ENCODE results near the gene NDC1.
A peak's percentile ranks its signal among the peaks of the same experiment; 100 is the strongest.
"Not testable (repeated sequence)": the region's sequence is repeated elsewhere in the genome, so short reads cannot be mapped to it uniquely, and the experiment has no call there.

Gene NDC1

DNA sequence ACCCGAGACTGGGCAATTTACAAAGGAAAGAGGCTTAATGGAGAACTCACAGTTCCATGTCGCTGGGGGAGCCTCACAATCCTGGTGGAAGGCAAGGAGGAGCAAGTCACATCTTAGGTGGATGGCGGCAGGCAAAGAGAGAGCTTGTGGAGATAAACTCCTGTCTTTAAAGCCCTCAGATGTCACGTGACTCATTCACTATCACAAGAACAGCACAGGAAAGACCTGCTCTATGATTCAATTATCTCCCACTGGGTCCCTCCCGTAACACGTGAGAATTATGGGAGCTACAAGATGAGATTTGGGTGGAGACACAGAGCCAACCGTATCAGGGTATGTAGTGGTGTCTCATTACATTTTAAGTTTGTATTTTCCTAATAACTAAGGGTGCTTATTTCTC, 77.6 kb downstream of the NDC1 start:
- FAIRE-seq: not testable (repeated sequence)

DNA sequence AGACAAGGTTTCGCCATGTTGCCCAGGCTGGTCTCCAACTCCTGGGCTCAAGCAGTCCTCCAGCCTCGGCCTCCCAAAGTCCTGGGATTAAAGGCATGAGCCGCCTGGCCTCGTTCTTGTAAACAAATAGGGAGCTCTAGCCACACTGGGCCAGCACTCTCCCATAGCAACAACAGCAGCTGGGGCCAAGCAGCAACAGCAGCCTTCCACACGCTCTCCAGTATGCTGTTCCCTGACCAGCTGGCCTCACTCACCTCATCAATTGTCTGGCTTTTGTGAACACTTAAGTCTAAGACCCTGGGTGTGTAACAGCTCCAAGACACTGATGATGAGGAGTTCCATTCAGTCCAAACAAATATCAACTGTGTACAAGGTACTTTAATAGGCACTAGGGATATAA, 82.2 kb downstream of the NDC1 start:
- FAIRE-seq: no peak

DNA sequence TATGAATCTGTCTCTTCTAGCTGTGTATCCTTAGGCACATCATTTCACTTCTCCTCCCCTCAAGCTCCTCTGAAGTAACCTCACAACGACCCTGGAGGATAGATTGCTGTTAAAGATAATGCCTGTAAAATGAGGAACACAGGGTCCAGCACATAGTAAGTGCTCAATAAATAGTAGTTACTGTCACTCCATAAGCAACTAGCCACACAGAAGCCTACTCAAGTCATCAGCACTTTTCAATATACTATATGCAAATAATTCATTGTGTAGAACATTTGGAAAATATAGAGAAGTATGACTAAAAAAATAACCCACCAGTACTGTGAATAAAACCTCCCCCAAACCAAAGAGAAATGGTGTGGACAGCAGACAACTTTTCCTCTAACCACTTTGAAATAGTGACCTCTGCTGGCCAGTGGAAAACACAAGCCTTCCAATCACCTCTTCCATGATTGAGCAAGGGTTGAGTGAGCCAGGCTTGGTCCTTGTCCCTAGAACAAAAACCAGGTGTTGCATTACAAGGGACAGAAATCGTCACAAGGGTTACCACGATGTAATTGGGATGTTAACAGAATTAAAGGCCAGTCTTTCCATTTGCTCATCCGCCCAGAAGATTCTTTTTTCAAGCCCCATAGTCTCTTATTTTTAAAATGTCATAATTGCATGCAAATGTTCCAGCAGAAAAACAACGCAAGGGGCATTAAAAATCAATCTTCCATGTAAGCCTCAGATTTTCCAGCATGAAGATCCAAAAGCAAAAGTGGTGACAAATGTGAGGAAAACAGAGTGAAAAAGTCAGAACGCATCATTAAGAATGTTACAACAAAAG, 83.4 kb downstream of the NDC1 start:
- peak; percentile 60 for FAIRE-seq

DNA sequence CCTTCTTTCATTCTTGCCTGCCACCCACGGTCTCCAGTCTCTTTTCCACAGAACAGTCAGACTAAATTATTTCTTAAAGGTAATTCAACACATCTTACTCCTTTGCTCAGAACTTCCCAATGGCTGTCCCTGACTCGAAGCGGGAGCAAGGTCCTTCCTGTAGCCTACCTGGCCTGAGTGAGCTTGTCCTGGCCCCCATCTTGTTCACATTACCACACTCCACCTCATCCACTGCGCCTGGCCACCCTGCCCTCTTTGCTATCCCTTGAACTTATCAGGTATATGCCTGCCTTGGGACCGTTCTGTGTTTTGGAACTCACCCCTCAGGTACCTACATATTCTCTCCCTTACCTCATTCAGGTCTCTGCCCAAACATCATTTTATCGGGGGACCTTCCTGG, 85.8 kb downstream of the NDC1 start:
- FAIRE-seq: no peak

DNA sequence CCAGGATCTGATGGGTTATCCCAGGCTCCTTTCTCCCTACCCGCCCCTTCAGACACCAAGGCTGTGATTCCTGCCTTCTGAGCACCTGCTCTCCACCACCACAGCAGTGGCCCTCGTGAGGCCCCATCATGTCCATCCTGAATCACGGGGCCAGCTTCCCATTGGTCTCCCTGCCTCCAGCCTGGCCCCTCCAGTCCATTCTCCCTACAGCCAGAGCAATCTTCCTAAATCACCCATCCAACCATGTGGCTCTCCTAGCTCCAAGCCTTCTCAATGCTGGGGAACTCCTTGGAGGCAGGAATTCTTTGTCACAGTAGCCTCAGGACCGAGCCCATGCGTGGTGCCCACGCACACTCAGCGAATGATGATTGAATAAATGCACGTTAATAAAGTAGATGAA, 90.3 kb downstream of the NDC1 start:
- FAIRE-seq: no peak

DNA sequence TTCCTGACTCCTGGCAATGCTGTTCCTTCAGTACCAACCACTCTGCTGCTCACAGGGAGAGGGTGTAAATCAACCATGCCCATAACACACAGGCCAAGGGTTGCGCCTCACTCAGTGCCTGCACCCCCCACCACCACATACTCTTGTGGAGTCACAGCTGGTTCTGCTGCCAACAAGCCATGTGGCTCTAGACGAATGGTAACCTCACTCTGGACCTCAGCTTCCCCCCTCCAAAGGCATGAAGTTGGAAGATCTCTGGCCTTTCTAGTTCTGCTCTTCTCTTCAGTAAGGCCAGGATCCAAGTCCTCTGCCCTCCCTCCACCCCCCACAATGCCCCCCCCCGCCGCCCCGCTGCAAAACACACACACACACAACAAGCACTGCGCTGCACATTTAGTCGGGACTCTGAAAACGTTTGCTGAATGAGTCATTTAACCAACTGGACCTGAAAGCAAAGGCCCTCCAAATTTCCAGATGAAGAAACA, 97.4 kb downstream of the NDC1 start:
- no peak for FAIRE-seq

DNA sequence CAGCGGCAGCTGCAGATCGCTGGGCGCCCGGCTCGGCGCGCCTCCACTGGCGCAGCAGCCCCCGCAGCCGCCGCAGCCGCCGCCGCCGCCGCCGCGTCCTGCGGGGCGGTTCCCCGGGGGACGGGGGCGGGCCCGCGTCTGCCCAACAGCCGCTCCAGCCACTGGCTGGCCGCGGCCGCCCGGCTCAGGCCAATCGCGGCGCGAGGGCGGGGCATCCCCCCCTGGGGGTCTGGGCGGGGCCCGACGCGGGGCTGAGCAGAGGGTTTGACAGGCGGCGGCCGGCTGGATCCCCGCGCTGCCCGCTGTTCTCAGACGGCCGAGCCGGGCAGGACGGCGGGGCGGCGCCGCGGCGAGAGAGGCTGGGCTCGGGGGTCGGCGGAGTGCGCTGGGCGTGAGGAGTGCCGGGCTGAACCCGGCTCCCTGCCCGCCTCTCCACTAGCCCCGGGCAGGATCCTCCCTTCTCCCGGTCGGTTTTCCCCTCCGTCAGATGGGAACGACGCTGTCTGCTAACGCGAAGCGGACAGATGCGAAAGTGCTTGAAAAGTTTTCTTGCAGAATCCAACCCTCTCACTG, 98.9 kb downstream of the NDC1 start, which contains the start of gene GLIS1:
Gene GLIS1, minus strand, starts transcription at position 56 of the 573 bp plus-strand sequence. CDS start 1,100 bp downstream, outside the sequence.
- no peak for FAIRE-seq

DNA sequence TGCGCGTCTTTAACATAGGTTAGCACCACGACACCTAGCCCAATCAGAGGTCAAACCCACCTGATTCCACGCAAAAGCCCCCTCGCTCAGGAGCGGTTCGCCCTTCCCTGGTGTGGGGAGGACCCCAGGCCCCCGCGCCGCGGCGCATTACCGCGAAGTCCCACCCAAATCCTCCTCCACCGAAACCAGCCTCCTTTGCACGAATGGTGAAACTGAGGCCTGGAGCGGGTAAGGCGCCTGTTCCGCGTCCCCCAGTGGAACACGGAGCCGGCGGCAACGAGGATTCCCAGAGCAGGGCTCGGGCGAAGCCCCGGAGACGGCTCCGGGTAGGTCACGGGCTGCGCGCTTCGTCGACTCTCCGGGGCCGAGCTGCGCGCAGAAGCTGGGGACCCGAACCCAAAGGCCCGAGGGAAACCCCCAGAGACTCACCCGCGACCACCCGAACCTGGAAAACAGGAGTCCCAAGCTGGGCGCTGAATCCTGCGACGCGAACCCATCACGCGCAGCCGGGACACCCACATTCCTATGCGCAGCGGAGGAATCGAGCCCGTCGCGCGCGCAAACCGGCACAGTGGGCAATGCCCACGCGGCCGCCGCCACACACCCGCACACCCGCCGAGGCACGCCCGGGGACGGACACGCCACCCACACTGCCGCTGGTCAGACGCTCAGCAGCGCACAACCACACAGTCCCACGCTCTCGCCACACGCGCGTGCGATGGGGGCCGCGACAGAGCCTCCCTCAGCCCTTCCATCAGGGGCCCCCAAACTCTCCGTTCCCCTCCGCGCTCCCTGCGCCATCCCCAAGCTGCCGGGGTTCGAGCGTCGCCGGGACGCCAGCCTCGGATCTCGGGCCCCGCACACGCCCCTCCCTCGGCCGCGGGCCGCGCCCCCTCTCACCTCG, 99.6 kb downstream of the NDC1 start:
- no peak for FAIRE-seq

DNA sequence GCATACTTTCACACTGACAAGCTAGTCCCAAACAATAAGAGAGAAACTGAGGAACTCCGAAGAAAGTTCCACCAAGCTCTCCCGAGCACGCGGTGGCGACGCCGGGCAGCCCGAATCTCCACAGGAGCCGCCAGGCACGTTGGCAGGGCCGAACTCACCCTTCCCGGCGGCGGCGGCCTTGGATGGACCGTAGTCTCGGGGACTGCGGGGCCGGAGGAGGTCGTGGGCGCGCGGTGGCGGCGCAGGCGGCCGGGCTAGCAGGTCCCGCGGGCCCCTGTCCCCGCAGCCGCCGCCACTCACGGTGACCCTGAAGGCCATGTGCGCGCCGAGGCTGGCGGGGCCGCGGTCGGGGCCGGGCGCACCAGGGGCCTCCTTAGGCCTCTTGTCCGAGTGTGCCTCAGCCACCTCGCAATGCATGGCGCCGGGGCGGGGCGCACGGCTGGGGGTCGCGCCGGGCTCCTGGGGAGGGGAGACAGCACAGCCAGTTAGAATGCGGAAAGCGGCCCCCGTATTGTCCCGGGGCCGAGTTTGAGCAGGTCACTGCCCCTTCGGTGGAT, 100.4 kb downstream of the NDC1 start:
- FAIRE-seq: no peak

DNA sequence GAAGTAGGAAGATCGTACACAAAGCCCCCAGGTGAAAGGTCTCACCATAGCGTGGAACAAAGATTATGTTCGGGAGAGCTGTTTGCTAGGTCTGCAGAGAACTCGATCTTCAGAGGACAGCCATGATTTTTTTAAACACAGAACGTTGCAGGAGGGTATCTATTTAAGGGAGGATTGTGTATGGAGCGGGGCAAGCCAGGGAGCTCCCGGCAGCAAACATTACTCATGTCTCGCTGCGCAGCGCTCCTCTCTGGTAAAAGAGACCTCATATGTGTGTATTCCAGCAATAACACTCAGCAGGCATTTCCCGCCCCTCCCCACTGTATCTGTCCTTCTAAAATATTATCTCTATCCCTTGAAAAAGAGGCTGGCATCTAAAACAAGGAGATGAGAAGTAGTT, 101.8 kb downstream of the NDC1 start:
- FAIRE-seq: no peak

DNA sequence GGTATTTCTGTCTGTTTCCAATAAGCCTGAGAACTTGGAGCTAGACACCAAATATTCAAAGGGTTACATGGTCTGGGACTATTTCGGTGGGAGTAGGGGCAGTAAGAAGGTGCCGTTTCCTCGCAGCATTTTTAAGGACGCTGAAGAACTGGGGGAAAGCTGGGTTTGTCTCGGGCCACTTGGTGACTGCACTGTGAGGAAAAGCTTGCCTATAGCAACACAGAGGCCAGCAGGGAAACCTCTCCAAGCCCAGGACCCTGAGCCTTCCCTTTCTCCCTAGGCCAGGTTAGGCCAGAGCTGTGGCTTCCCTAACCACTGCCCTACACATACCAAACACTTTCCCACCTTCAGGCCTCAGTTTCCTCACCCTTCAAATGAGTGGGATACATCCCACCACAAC, 102.4 kb downstream of the NDC1 start:
- no peak for FAIRE-seq

DNA sequence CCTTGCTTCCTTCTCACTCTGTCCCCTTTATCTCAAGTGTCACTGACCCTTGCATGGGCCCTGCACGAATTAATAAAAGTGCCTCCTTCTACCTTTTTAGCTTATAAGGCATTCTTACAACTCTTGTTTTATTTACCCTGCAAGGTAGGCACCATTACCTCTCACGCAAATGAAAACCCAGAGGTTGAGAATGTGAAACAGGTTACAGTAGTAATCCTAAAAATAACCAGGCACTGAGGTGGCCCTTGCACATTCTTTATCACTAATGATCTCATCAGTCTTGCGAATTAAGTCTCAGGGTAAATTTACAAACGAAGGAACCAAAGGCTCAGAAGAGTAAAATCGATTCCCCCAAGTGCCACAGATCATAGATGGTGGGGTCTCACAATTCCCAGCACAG, 102.8 kb downstream of the NDC1 start:
- no peak for FAIRE-seq

DNA sequence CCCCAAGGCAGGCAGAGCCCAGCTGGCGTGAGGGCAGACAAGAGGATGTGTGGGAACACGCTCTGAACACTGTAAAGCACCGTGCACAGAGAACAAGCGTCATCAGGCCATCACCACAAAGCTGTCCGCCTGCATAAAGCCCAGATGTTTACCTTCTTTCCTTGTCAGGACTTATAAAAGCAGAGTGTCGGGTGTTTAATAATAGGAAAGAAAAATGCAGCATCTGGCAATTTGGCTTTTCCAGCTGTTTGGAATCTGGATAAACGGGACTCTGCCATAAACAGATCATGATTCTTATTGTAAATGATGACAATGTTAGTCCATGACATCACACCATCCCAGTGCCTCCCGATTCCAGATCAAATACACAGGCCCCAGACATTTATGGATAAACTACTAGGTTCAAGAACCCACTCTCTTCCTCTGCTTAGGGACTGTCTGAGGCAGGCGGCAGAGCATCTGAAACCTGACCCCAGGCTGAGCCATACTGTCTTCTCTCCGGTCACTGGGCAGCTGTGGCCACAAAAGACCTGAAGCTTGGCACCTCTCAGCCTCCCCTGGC, 103.4 kb downstream of the NDC1 start:
- no peak for FAIRE-seq

DNA sequence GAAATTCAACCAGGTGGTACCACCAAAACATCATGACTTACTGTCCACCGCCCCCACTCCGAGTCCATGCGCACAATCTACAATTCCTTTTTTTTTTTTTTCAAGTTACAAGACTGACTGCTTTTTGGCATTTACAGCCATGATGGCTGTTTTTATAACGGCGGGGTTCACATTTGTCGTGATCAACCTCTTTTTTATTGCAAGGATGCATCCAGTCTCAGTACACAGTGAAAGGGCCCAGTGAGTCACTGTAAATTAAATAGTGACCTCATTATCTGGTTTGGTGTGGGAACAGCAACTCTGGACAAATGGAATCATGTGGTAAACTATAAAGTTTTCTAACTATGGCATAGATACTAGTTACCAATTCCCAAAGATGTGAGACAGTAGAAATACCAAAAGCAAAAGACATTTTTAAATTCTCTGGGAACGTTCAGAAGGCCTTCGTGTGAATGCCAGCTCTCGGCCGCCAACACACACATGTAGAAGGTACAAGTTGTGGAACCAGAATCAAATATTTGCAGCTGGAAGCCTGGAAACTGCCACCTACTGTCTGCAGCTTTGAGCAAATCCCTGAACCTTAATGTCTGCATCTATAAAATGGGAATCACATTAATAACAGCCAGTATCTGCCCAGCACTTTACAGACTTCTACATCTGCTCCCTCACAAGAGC, 104.0 kb downstream of the NDC1 start:
- FAIRE-seq: no peak

DNA sequence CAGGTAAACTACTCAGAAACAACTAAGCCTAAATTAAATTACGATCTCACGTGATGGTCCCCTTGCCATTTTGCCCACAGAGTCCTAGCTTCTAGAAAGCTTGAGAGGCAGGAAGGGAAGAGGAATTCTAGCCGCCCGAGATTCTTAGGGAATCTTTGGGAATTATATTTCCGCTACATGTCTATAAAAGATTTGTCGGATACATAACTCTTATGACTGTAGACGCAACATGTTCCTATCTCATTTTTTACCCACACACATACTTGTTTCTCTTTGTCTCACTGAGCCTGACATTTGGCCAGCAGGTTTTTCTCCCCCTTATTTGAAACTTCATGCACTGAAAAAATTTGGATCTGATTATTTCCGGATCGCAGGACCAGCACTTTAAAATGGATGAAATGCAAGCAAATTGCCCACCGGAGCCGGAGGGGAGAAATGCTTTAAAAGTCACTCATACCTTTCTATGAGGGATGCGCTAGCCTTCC, 104.6 kb downstream of the NDC1 start:
- no peak for FAIRE-seq

DNA sequence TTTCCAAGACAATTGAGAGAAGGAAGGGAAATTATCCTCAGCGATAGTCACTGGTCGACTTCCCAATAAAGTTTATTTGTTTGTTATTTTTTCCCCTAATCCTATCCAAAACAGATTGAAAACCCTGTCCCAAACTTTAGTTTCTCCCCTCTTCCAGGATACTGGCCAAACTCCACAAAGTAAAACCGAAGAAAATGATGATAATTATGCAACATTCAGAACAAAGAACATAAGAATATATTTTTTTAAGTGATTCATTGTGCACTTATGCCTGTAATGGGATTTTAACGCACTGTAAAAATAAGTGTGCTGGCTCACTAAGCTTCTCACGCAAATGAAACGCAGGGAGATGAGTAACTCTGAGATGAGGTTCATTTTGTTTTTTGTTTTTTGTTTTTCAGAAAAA, 105.2 kb downstream of the NDC1 start:
- FAIRE-seq: no peak

DNA sequence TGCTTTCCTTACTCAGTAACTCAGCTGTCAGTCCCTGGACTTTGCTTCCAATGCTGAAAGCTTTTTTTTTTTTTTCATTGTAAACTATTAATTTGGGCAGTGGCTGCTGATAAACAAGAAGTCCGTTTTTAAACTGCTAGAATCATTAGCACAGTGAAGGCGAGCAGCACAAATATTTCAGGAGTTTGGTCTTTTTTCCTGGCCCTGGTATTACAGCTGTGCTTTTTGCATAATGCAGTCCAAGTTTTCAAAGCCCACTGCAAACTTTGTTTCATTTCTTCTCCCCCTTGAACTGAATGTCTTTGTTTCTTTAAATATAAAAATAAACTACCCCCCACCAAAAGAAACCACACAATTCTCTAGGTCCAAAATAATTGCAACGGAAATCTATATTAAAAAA, 105.7 kb downstream of the NDC1 start:
- FAIRE-seq: no peak

DNA sequence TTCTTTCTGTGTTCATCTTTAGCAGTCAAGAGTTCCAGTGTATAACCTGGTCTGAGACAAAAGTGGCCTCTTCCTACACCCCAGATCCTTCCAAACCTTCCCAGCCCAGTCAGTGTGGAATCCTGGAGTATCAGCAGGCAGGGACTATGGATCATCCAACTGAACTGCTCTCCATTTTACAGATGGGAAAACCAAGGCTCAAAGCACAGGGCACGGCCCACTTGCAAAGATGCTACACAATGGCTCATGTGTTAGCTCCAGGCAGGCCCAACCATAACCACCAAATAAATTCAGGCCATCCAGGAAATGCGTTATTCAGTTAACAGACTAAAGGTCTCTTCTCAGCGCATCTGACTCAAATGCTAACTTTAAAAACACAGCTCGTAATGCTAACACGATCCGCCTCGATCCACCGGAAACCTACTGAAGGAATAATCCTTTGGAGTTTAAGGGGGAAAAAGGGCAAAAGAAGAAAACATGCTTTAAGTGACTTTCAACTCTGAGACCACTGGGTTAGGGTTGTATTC, 106.3 kb downstream of the NDC1 start:
- FAIRE-seq: no peak

DNA sequence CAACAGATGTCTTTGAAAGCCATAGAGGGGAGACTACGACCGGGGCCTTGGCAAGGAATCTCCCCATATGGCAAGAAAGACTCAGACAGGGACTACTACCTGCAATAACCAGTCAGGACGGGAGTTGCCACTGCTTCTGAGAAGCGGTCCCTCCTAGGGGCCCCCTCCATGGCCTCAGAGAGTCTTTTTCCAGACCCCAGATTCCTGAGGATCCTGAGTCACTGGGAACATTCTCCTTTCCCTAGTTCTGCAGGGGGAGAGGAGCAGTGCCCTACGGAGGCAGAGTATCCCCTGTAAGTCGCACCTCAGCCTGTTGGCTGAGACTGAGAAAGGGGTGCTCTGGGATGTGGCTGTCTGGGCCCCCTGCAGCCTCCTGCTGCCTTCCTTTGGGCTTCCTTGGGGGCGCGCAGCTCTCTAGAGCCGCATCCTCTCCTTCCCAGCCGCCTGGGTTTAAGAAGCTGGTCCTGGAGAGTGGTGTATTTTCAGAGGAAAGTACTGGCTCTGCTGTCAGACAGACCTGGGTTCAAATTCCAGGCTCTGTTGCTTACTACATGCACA, 107.0 kb downstream of the NDC1 start:
- FAIRE-seq: no peak

DNA sequence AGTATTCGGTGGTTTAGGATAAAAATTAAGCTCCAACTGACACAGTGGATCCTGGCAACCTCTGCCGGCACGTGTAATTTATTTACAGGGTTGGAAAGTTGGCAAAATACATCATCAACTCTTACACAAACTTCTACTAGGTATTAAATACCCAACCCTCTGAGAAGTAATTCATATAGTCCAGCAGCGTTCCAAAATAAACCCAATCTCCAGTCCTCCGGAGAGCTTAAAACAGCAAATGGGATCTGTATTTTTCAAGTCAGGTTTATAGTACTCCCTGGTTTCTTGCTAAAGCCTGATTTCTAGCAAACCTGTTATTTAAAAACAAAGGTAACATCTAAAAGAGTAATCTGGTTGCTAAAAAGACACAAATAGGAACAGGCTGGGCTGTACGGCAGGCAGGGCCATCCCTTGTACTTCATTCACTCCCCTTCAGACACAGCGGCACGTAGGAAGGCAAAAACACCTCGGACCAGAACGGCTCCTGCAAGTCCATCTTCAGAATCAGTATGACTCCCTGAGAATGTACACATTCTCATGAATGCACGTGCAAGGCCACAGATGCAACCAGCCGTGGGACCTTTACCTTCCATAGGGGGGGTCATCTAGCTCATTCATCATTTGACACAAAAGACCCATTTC, 107.8 kb downstream of the NDC1 start:
- FAIRE-seq: no peak
